ENCODE data around the gene CREB1. TPM values are rescaled to one million over a fixed set of nuclear protein-coding genes. Genes with fewer than 3 reads are reported as not detected.
A peak's percentile ranks its signal among the peaks of the same experiment; 100 is the strongest.

Gene CREB1
- total RNA-seq, 1 experiment from 2014 or later, result 63.0 TPM

- H3K9me3 ChIP-seq (replicated peaks), result no peaks in the 10 kb centered on the region
- H3K27ac ChIP-seq, result no peak overlapping the region
- no peak overlapping the region for H3K4me3 ChIP-seq
- H3K36me3 ChIP-seq, result peaks cover 24% of the 10 kb centered on the region
- H3K27me3 ChIP-seq (replicated peaks), result no peaks in the 10 kb centered on the region
- DNase-seq (ENCODE audit: low read depth in 1 of 2, low spot score in 2 of 2), result no peak
- H3K4me1 ChIP-seq (replicated peaks), result 0 out of 2 replicates have a peak, but pooled peaks cover 5% of the 10 kb centered on the region
Measured at GRCh38 chr2:207539470-207539869, 9.7 kb downstream of the CREB1 start.

DNA sequence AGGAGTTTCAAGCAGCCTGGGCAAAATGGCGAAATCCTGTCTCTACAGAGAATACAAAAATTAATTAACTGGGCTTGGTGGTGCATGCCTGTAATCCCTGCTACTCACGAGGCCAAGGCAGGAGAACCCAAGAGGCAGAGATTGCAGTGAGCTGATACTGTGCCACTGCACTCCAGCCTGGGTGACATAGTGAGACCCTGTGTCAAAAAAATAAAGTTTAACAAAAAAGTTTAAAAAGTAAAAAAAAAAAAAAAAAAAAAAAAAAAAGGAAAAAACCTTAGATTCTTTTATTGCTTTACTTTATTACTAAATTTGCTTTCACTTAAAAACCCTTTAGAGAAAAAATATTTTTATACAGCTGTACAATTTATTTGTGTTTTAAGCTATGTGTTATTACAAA, 10.7 kb downstream of the CREB1 start:
- peaks cover 28% of the 10 kb centered on the region for H3K36me3 ChIP-seq
- H3K4me1 ChIP-seq (replicated peaks), result no peaks in the 10 kb centered on the region
- no peak for DNase-seq (ENCODE audit: low read depth in 1 of 2, low spot score in 2 of 2)
- no peak overlapping the region for H3K4me3 ChIP-seq
- H3K27me3 ChIP-seq (replicated peaks), result no peaks in the 10 kb centered on the region
- no peaks in the 10 kb centered on the region for H3K9me3 ChIP-seq (replicated peaks)
- H3K27ac ChIP-seq, result no peak overlapping the region

DNA sequence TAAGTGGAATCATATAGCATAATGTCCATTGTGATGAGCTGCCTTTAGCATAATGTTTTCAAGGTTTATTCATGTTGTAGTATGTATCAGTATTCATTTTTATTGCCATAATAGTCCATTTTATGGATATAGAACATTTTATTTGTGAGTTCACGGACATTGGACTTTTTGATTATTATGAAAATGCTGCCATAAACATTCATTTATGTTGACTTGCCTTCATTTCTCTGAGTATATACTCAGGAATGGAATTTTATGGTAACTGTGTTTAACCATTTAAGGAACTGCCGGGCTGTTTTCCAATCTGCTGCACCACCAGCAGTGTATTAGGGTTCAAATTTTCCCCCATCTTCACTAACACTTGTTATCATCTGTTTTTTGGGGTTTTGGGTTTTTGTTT, 12.2 kb downstream of the CREB1 start:
- DNase-seq (ENCODE audit: low read depth in 1 of 2, low spot score in 2 of 2), result no peak
- Histone ChIP-seq H3K27ac (no peak overlapping the region), H3K27me3 (replicated peaks) (no peaks in the 10 kb centered on the region), H3K4me3 (no peak overlapping the region), H3K9me3 (replicated peaks) (no peaks in the 10 kb centered on the region), H3K36me3 (peaks cover 24% of the 10 kb centered on the region; the same call in 1 of the 2 replicates), H3K4me1 (replicated peaks) (no peaks in the 10 kb centered on the region)

- Histone ChIP-seq H3K27me3 (replicated peaks) (no peaks in the 10 kb centered on the region), H3K9me3 (replicated peaks) (no peaks in the 10 kb centered on the region), H3K36me3 (peaks cover 22% of the 10 kb centered on the region; the same call in 1 of the 2 replicates), H3K4me3 (no peak overlapping the region), H3K27ac (no peak overlapping the region), H3K4me1 (replicated peaks) (no peaks in the 10 kb centered on the region)
- DNase-seq (ENCODE audit: low read depth in 1 of 2, low spot score in 2 of 2), result no peak
Measured at GRCh38 chr2:207543272-207543671, 13.5 kb downstream of the CREB1 start.

- no peaks in the 10 kb centered on the region for H3K27me3 ChIP-seq (replicated peaks)
- peaks cover 22% of the 10 kb centered on the region; the same call in 1 of the 2 replicates for H3K36me3 ChIP-seq
- H3K9me3 ChIP-seq (replicated peaks), result no peaks in the 10 kb centered on the region
- H3K4me3 ChIP-seq, result no peak overlapping the region
- no peak for DNase-seq (ENCODE audit: low read depth in 1 of 2, low spot score in 2 of 2)
- peaks cover 7% of the 10 kb centered on the region for H3K4me1 ChIP-seq (replicated peaks)
- H3K27ac ChIP-seq, result no peak overlapping the region
Measured at GRCh38 chr2:207546822-207547221, 17.1 kb downstream of the CREB1 start.

DNA sequence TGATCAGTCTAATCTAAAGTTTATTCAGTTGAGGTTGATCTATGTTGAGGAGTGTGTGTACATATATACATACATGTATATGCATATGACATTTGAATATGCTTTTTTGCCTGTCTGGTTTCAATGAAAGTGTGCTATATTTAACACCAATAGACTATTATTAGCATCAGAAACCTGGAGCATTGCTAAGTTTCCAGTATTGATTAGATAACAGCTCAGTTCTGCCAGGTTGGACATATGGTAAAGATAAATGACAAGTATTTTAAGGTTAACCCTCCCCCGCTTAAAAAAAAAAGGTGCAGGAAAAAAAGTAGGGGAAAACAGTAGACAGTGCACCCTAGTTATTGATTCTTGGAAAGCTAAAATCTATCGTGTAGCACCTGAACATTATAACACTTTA, 19.4 kb downstream of the CREB1 start:
- no peaks in the 10 kb centered on the region for H3K9me3 ChIP-seq (replicated peaks)
- peaks cover 12% of the 10 kb centered on the region; the same call in 1 of the 2 replicates for H3K36me3 ChIP-seq
- no peak for DNase-seq (ENCODE audit: low read depth in 1 of 2, low spot score in 2 of 2)
- no peak overlapping the region for H3K4me3 ChIP-seq
- no peaks in the 10 kb centered on the region for H3K27me3 ChIP-seq (replicated peaks)
- H3K4me1 ChIP-seq (replicated peaks), result peaks cover 7% of the 10 kb centered on the region
- H3K27ac ChIP-seq, result no peak overlapping the region

- Histone ChIP-seq H3K36me3 (peaks cover 51% of the 10 kb centered on the region), H3K27ac (peak overlapping the region; percentile 67), H3K27me3 (replicated peaks) (no peaks in the 10 kb centered on the region), H3K4me1 (replicated peaks) (peaks cover 36% of the 10 kb centered on the region), H3K9me3 (replicated peaks) (no peaks in the 10 kb centered on the region), H3K4me3 (no peak overlapping the region)
- DNase-seq (ENCODE audit: low read depth in 1 of 2, low spot score in 2 of 2), result peak; percentile 53 to 79
Measured at GRCh38 chr2:207558079-207558491, 28.3 kb downstream of the CREB1 start.

- Histone ChIP-seq H3K4me3 (no peak overlapping the region), H3K36me3 (peaks cover 60% of the 10 kb centered on the region), H3K9me3 (replicated peaks) (no peaks in the 10 kb centered on the region), H3K4me1 (replicated peaks) (peaks cover 31% of the 10 kb centered on the region), H3K27me3 (replicated peaks) (no peaks in the 10 kb centered on the region), H3K27ac (no peak overlapping the region)
- no peak for DNase-seq (ENCODE audit: low read depth in 1 of 2, low spot score in 2 of 2)
Measured at GRCh38 chr2:207561386-207562080, 31.8 kb downstream of the CREB1 start.

DNA sequence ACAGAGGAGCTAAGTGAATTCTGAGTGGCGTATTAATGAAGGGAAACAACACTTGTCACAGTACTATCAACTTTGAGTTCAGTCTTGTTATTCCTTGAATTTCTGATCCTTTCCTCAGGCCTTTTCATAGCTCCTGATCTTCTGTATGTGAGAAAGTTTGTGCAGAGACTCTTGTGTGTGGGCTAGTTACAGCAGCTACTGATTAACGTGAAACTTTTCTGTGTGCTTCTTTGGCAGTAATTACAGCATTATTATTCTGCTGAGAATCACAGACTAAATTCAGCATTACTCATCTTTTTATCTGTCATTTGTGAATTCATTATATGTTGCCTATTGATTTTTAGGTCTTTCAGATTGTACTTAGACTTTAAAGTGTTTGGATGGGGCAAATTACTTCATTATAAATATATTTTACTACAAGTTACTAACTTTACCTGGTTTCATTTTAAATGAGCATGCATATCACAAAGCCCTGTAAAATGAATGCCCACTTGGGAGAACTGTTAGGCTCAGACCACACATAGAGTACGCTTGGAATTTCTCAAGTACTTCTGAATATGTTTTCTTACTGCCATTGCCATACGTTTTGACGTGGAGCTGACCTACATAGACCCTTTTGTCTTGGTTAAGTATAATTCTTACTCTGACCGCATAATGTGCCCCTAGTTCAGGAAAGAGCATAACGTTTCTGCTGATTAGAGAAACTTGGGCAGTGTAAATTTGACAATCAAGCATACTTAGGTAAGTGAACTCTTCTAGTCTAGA, 36.2 kb downstream of the CREB1 start:
- H3K4me1 ChIP-seq (replicated peaks), result peaks cover 4% of the 10 kb centered on the region; the same call in 1 of the 2 replicates
- H3K9me3 ChIP-seq (replicated peaks), result no peaks in the 10 kb centered on the region
- no peak overlapping the region for H3K27ac ChIP-seq
- H3K27me3 ChIP-seq (replicated peaks), result no peaks in the 10 kb centered on the region
- H3K36me3 ChIP-seq, result peaks cover 66% of the 10 kb centered on the region
- H3K4me3 ChIP-seq, result no peak overlapping the region
- DNase-seq (ENCODE audit: low read depth in 1 of 2, low spot score in 2 of 2), result no peak

- H3K36me3 ChIP-seq, result peaks cover 65% of the 10 kb centered on the region
- H3K4me3 ChIP-seq, result no peak overlapping the region
- H3K9me3 ChIP-seq (replicated peaks), result no peaks in the 10 kb centered on the region
- DNase-seq (ENCODE audit: low read depth in 1 of 2, low spot score in 2 of 2), result no peak
- no peak overlapping the region for H3K27ac ChIP-seq
- peaks cover 3% of the 10 kb centered on the region for H3K4me1 ChIP-seq (replicated peaks)
- no peaks in the 10 kb centered on the region for H3K27me3 ChIP-seq (replicated peaks)
Measured at GRCh38 chr2:207567671-207568070, 37.9 kb downstream of the CREB1 start.

- H3K4me3 ChIP-seq, result no peak overlapping the region
- no peaks in the 10 kb centered on the region for H3K9me3 ChIP-seq (replicated peaks)
- peaks cover 76% of the 10 kb centered on the region for H3K36me3 ChIP-seq
- H3K4me1 ChIP-seq (replicated peaks), result peaks cover 10% of the 10 kb centered on the region
- no peak for DNase-seq (ENCODE audit: low read depth in 1 of 2, low spot score in 2 of 2)
- no peak overlapping the region for H3K27ac ChIP-seq
- no peaks in the 10 kb centered on the region for H3K27me3 ChIP-seq (replicated peaks)
Measured at GRCh38 chr2:207571370-207571769, 41.6 kb downstream of the CREB1 start.

DNA sequence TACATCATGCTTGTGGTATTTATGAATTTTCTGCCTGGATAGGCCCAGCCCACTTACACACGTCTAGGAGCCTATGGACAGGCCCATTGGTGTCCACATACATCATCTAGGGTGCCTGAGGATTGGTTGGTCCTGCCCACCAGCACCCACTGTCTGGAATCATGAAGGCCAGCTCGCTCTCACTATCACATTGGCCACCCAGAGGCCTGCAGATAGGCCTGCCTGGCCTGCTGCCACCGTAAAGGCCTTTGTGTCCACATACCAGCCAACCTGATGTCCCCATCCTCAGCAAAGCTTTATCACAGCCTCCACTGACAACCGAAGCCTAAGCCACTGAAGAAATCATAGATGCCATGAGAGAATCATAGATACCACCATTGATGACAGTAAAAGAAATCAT, 55.2 kb downstream of the CREB1 start:
- Histone ChIP-seq H3K36me3 (peaks cover 90% of the 10 kb centered on the region), H3K27ac (no peak overlapping the region), H3K9me3 (replicated peaks) (no peaks in the 10 kb centered on the region), H3K27me3 (replicated peaks) (no peaks in the 10 kb centered on the region), H3K4me3 (no peak overlapping the region), H3K4me1 (replicated peaks) (no peaks in the 10 kb centered on the region)
- no peak for DNase-seq (ENCODE audit: low read depth in 1 of 2, low spot score in 2 of 2)

DNA sequence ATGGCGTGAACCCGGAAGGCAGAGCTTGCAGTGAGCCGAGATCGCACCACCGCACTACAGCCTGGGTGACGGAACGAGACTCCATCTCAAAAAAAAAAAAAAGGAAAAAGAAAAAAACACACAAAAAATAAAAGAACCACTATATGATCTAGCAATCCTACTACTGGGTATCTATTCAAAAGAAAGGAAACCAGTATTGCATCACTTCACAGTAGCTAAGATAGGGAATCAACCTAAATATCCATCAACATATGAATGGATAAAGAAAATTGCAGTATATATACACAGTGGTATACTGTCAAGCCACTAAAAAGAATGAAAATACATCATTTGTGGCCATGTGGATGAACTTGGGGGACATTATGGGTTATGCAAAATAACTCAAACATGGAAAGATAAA, 57.5 kb downstream of the CREB1 start:
- no peaks in the 10 kb centered on the region; the same call in 1 of the 2 replicates for H3K9me3 ChIP-seq (replicated peaks)
- H3K36me3 ChIP-seq, result peaks cover 88% of the 10 kb centered on the region
- no peaks in the 10 kb centered on the region for H3K27me3 ChIP-seq (replicated peaks)
- H3K4me1 ChIP-seq (replicated peaks), result no peaks in the 10 kb centered on the region
- DNase-seq (ENCODE audit: low read depth in 1 of 2, low spot score in 2 of 2), result no peak
- H3K4me3 ChIP-seq, result no peak overlapping the region
- H3K27ac ChIP-seq, result no peak overlapping the region

- Histone ChIP-seq H3K4me3 (no peak overlapping the region), H3K27ac (no peak overlapping the region), H3K36me3 (peaks cover 91% of the 10 kb centered on the region), H3K27me3 (replicated peaks) (no peaks in the 10 kb centered on the region), H3K9me3 (replicated peaks) (no peaks in the 10 kb centered on the region; the same call in 1 of the 2 replicates), H3K4me1 (replicated peaks) (no peaks in the 10 kb centered on the region)
- DNase-seq (ENCODE audit: low read depth in 1 of 2, low spot score in 2 of 2), result no peak
Measured at GRCh38 chr2:207589143-207589542, 59.4 kb downstream of the CREB1 start.

All from SJSA1 (cell line).